Measurements from ENCODE around the gene NACC2.

NACC2 gene

GRCh38 chr9:136025481-136025880 is 69.6 kb downstream of the NACC2 start:
- Histone ChIP-seq H3K27ac (ENCODE audit: low read length) (no peak overlapping the region), H3K4me3 (ENCODE audit: low read depth in 1 of 2, low read length in 2 of 2) (no peak overlapping the region), H3K4me1 (ENCODE audit: control insufficient read depth in 1 of 2, insufficient read depth in 2 of 2, low read length in 2 of 2) (peaks cover 0 to 20% of the 10 kb centered on the region in 2 donors), H3K9me3 (ENCODE audit: control insufficient read depth in 1 of 2, low read length in 2 of 2) (no peaks in the 10 kb centered on the region), H3K27me3 (ENCODE audit: low read depth, low read length) (no peaks in the 10 kb centered on the region), H3K36me3 (ENCODE audit: control insufficient read depth in 1 of 2, insufficient read depth in 2 of 2, low read length in 2 of 2) (peaks cover 0 to 13% of the 10 kb centered on the region in 2 donors)

GRCh38 chr9:136024696-136025316 is 70.3 kb downstream of the NACC2 start:
- Histone ChIP-seq H3K27ac (ENCODE audit: low read length) (no peak overlapping the region), H3K4me1 (ENCODE audit: control insufficient read depth in 1 of 2, insufficient read depth in 2 of 2, low read length in 2 of 2) (peaks cover 0 to 24% of the 10 kb centered on the region in 2 donors), H3K9me3 (ENCODE audit: control insufficient read depth in 1 of 2, low read length in 2 of 2) (no peaks in the 10 kb centered on the region), H3K36me3 (ENCODE audit: control insufficient read depth in 1 of 2, insufficient read depth in 2 of 2, low read length in 2 of 2) (peaks cover 0 to 13% of the 10 kb centered on the region in 2 donors), H3K27me3 (ENCODE audit: low read depth, low read length) (no peaks in the 10 kb centered on the region), H3K4me3 (ENCODE audit: low read depth in 1 of 2, low read length in 2 of 2) (no peak overlapping the region)

GRCh38 chr9:136024286-136024685 is 70.8 kb downstream of the NACC2 start:
- Histone ChIP-seq H3K9me3 (ENCODE audit: control insufficient read depth in 1 of 2, low read length in 2 of 2) (no peaks in the 10 kb centered on the region), H3K27me3 (ENCODE audit: low read depth, low read length) (no peaks in the 10 kb centered on the region), H3K4me1 (ENCODE audit: control insufficient read depth in 1 of 2, insufficient read depth in 2 of 2, low read length in 2 of 2) (peaks cover 0 to 27% of the 10 kb centered on the region in 2 donors), H3K4me3 (ENCODE audit: low read depth in 1 of 2, low read length in 2 of 2) (no peak overlapping the region), H3K27ac (ENCODE audit: low read length) (no peak overlapping the region), H3K36me3 (ENCODE audit: control insufficient read depth in 1 of 2, insufficient read depth in 2 of 2, low read length in 2 of 2) (peaks cover 0 to 11% of the 10 kb centered on the region in 2 donors)

- Histone ChIP-seq H3K27ac (ENCODE audit: low read length) (no peak overlapping the region), H3K4me1 (ENCODE audit: control insufficient read depth in 1 of 2, insufficient read depth in 2 of 2, low read length in 2 of 2) (peaks cover 0 to 34% of the 10 kb centered on the region in 2 donors)
Measured at GRCh38 chr9:136023410-136024225, 71.5 kb downstream of the NACC2 start.

GRCh38 chr9:136022731-136023409 is 72.2 kb downstream of the NACC2 start:
- Histone ChIP-seq H3K27ac (ENCODE audit: low read length) (no peak overlapping the region), H3K4me3 (ENCODE audit: low read depth in 1 of 2, low read length in 2 of 2) (no peak overlapping the region), H3K36me3 (ENCODE audit: control insufficient read depth in 1 of 2, insufficient read depth in 2 of 2, low read length in 2 of 2) (peaks cover 0 to 4% of the 10 kb centered on the region in 2 donors), H3K27me3 (ENCODE audit: low read depth, low read length) (no peaks in the 10 kb centered on the region), H3K9me3 (ENCODE audit: control insufficient read depth in 1 of 2, low read length in 2 of 2) (no peaks in the 10 kb centered on the region), H3K4me1 (ENCODE audit: control insufficient read depth in 1 of 2, insufficient read depth in 2 of 2, low read length in 2 of 2) (peaks cover 0 to 38% of the 10 kb centered on the region in 2 donors)

More at GRCh38 chr9:136023410-136024225, 71.5 kb downstream of the NACC2 start:
- H3K36me3 ChIP-seq (ENCODE audit: control insufficient read depth in 1 of 2, insufficient read depth in 2 of 2, low read length in 2 of 2), result peaks cover 0 to 8% of the 10 kb centered on the region in 2 donors
- H3K27me3 ChIP-seq (ENCODE audit: low read depth, low read length), result no peaks in the 10 kb centered on the region
- H3K4me3 ChIP-seq (ENCODE audit: low read depth in 1 of 2, low read length in 2 of 2), result no peak overlapping the region
- H3K9me3 ChIP-seq (ENCODE audit: control insufficient read depth in 1 of 2, low read length in 2 of 2), result no peaks in the 10 kb centered on the region

GRCh38 chr9:136021872-136022681 is 73.0 kb downstream of the NACC2 start:
- H3K36me3 ChIP-seq (ENCODE audit: control insufficient read depth in 1 of 2, insufficient read depth in 2 of 2, low read length in 2 of 2), result peaks cover 0 to 4% of the 10 kb centered on the region in 2 donors

GRCh38 chr9:136021171-136021871 is 73.8 kb downstream of the NACC2 start:
- Histone ChIP-seq H3K27me3 (ENCODE audit: low read depth, low read length) (no peaks in the 10 kb centered on the region), H3K36me3 (ENCODE audit: control insufficient read depth in 1 of 2, insufficient read depth in 2 of 2, low read length in 2 of 2) (peaks cover 0 to 4% of the 10 kb centered on the region in 2 donors), H3K27ac (ENCODE audit: low read length) (no peak overlapping the region), H3K4me1 (ENCODE audit: control insufficient read depth in 1 of 2, insufficient read depth in 2 of 2, low read length in 2 of 2) (peaks cover 0 to 38% of the 10 kb centered on the region in 2 donors), H3K9me3 (ENCODE audit: control insufficient read depth in 1 of 2, low read length in 2 of 2) (no peaks in the 10 kb centered on the region), H3K4me3 (ENCODE audit: low read depth in 1 of 2, low read length in 2 of 2) (no peak overlapping the region)

More at GRCh38 chr9:136021872-136022681, 73.0 kb downstream of the NACC2 start:
- H3K27me3 ChIP-seq (ENCODE audit: low read depth, low read length), result no peaks in the 10 kb centered on the region
- H3K4me1 ChIP-seq (ENCODE audit: control insufficient read depth in 1 of 2, insufficient read depth in 2 of 2, low read length in 2 of 2), result peaks cover 0 to 38% of the 10 kb centered on the region in 2 donors
- no peak overlapping the region for H3K4me3 ChIP-seq (ENCODE audit: low read depth in 1 of 2, low read length in 2 of 2)
- no peaks in the 10 kb centered on the region for H3K9me3 ChIP-seq (ENCODE audit: control insufficient read depth in 1 of 2, low read length in 2 of 2)
- H3K27ac ChIP-seq (ENCODE audit: low read length), result no peak overlapping the region

GRCh38 chr9:136020671-136021070 is 74.4 kb downstream of the NACC2 start:
- no peaks in the 10 kb centered on the region for H3K27me3 ChIP-seq (ENCODE audit: low read depth, low read length)
- H3K4me3 ChIP-seq (ENCODE audit: low read depth in 1 of 2, low read length in 2 of 2), result no peak overlapping the region
- H3K9me3 ChIP-seq (ENCODE audit: control insufficient read depth in 1 of 2, low read length in 2 of 2), result no peaks in the 10 kb centered on the region
- no peak overlapping the region for H3K27ac ChIP-seq (ENCODE audit: low read length)
- peaks cover 0 to 4% of the 10 kb centered on the region in 2 donors for H3K36me3 ChIP-seq (ENCODE audit: control insufficient read depth in 1 of 2, insufficient read depth in 2 of 2, low read length in 2 of 2)
- H3K4me1 ChIP-seq (ENCODE audit: control insufficient read depth in 1 of 2, insufficient read depth in 2 of 2, low read length in 2 of 2), result peaks cover 0 to 38% of the 10 kb centered on the region in 2 donors

GRCh38 chr9:136020206-136020605 is 74.9 kb downstream of the NACC2 start:
- Histone ChIP-seq H3K27ac (ENCODE audit: low read length) (no peak overlapping the region), H3K4me1 (ENCODE audit: control insufficient read depth in 1 of 2, insufficient read depth in 2 of 2, low read length in 2 of 2) (peaks cover 0 to 37% of the 10 kb centered on the region in 2 donors), H3K36me3 (ENCODE audit: control insufficient read depth in 1 of 2, insufficient read depth in 2 of 2, low read length in 2 of 2) (peaks cover 0 to 8% of the 10 kb centered on the region in 2 donors), H3K4me3 (ENCODE audit: low read depth in 1 of 2, low read length in 2 of 2) (no peak overlapping the region), H3K27me3 (ENCODE audit: low read depth, low read length) (no peaks in the 10 kb centered on the region), H3K9me3 (ENCODE audit: control insufficient read depth in 1 of 2, low read length in 2 of 2) (no peaks in the 10 kb centered on the region)

GRCh38 chr9:136019681-136020060 is 75.4 kb downstream of the NACC2 start:
- H3K9me3 ChIP-seq (ENCODE audit: control insufficient read depth in 1 of 2, low read length in 2 of 2), result no peaks in the 10 kb centered on the region
- H3K27ac ChIP-seq (ENCODE audit: low read length), result no peak overlapping the region
- H3K36me3 ChIP-seq (ENCODE audit: control insufficient read depth in 1 of 2, insufficient read depth in 2 of 2, low read length in 2 of 2), result peaks cover 0 to 10% of the 10 kb centered on the region in 2 donors
- no peaks in the 10 kb centered on the region for H3K27me3 ChIP-seq (ENCODE audit: low read depth, low read length)
- peaks cover 0 to 32% of the 10 kb centered on the region in 2 donors for H3K4me1 ChIP-seq (ENCODE audit: control insufficient read depth in 1 of 2, insufficient read depth in 2 of 2, low read length in 2 of 2)
- no peak overlapping the region for H3K4me3 ChIP-seq (ENCODE audit: low read depth in 1 of 2, low read length in 2 of 2)

Measured in muscle layer of duodenum (tissue), 2 donors.